Hepatocyte (in vitro differentiated cells): ENCODE measurements around the gene MID1. TPM values are rescaled to one million over a fixed set of nuclear protein-coding genes. Genes with fewer than 3 reads are reported as not detected.
A peak's percentile ranks its signal among the peaks of the same experiment; 100 is the strongest.
"Not testable (repeated sequence)": the region's sequence is repeated elsewhere in the genome, so short reads cannot be mapped to it uniquely, and the experiment has no call there.

Experiments used
- DNase-seq: peaks from one replicate; pipeline ENCODE4 v3.0.0-alpha.2; 2016; ENCODE audit warnings: low spot score
- H2AFZ ChIP-seq: fragments of 200-600 bp; sonication (generic); 2 replicates; pipeline ENCODE4 v1.6.0; 2016; ENCODE audit warnings: antibody characterized with exemption, mild to moderate bottlenecking
- H3K27ac ChIP-seq: fragments of 200-600 bp; sonication (generic); 2 replicates; pipeline ENCODE4 v1.5.1; 2016; ENCODE audit warnings: mild to moderate bottlenecking
- H3K27me3 ChIP-seq: fragments of 200-600 bp; sonication (generic); 2 replicates; pipeline ENCODE4 v1.6.1; 2016
- H3K36me3 ChIP-seq: fragments of 200-600 bp; sonication (generic); replicated peaks from 2 replicates; pipeline ENCODE4 v1.5.1; 2016; ENCODE audit warnings: low read depth; ENCODE audit not compliant: insufficient read depth
- H3K4me1 ChIP-seq: fragments of 200-600 bp; sonication (generic); 2 replicates; pipeline ENCODE4 v1.5.1; 2016; ENCODE audit warnings: mild to moderate bottlenecking, moderate library complexity; ENCODE audit not compliant: insufficient read depth
- H3K4me2 ChIP-seq: fragments of 200-600 bp; sonication (generic); 2 replicates; pipeline ENCODE4 v1.6.0; 2016
- H3K4me3 ChIP-seq: fragments of 200-600 bp; sonication (generic); 2 replicates; pipeline ENCODE4 v1.5.1; 2016; ENCODE audit warnings: mild to moderate bottlenecking
- H3K79me2 ChIP-seq: fragments of 200-600 bp; sonication (generic); 2 replicates; pipeline ENCODE4 v1.6.0; 2017; ENCODE audit warnings: mild to moderate bottlenecking
- H3K9me2 ChIP-seq: fragments of 200-600 bp; sonication (generic); replicated peaks from 2 replicates; pipeline ENCODE4 v1.6.0; 2017; ENCODE audit warnings: mild to moderate bottlenecking; ENCODE audit not compliant: insufficient read depth
- H3K9me3 ChIP-seq: fragments of 200-600 bp; sonication (generic); 2 replicates; pipeline ENCODE4 v1.5.1; 2016; ENCODE audit warnings: low read depth, mild to moderate bottlenecking
- H4K20me1 ChIP-seq: fragments of 200-600 bp; sonication (generic); 2 replicates; pipeline ENCODE4 v1.6.0; 2016; ENCODE audit warnings: mild to moderate bottlenecking; ENCODE audit not compliant: insufficient read depth, poor library complexity, severe bottlenecking
- EZH2 ChIP-seq: fragments of 200-600 bp; sonication (generic); IDR thresholded peaks from 2 replicates; pipeline ENCODE4 v1.6.1; 2016; ENCODE audit warnings: antibody characterized with exemption, mild to moderate bottlenecking, borderline replicate concordance
- EZH2phosphoT487 ChIP-seq: fragments of 200-600 bp; sonication (generic); IDR thresholded peaks from one replicate; pipeline ENCODE4 v1.6.1; 2018; ENCODE audit warnings: antibody characterized with exemption, mild to moderate bottlenecking, low read depth, moderate library complexity; ENCODE audit not compliant: unreplicated experiment, severe bottlenecking
- WGBS: methylation state at CpG from one replicate; pipeline ENCODE4 v1.1.6; 2016; ENCODE audit warnings: low lambda C conversion rate; ENCODE audit errors: missing lambda C conversion rate; 5-methylcytosine and 5-hydroxymethylcytosine counted together
- polyA plus RNA-seq: library from polyadenylated mRNA; unstranded; fragments of >200 nt; fragmentation: Nextera tagmentation; extraction: Ambion mirVana; gene quantifications from 2 replicates; pipeline ENCODE4 v1.2.1, GENCODE V29; 2016
- total RNA-seq: library from RNA; depleted of rRNA; stranded (reverse); fragments of >200 nt; gene quantifications from 2 replicates; pipeline ENCODE4 v1.2.3, GENCODE V29; 2014
- TF ChIP-seq, protein P1 (sequence below): fragments of 200-600 bp; sonication (generic); IDR thresholded peaks from 2 replicates; pipeline ENCODE4 v1.5.1; 2016; ENCODE audit warnings: antibody characterized with exemption, mild to moderate bottlenecking; ENCODE audit not compliant: poor library complexity

The MID1 gene
- total and polyA plus RNA-seq, 2 experiments from 2014 or later, result 21.1 to 21.3 TPM

DNA sequence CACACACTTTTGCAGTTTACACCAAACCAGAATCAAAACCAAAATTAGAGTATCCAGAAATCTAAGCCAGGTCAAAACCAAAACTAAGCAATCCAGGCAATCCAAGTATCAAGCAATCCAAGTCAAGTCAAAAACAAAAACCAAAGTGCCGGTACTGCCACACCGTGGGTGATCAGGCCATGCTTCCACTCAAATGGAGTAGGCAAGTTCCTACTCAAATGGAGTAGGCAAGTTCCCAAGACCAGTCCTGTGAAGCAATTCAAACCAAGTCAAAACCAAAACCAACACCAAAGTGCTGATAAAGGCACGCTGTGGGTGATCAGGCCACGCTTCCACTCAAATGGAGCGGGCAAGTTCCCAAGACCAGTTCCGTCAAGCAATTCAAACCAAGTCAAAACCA, 31.3 kb downstream of the MID1 start:
- Histone ChIP-seq H3K9me2 (no peaks in the 10 kb centered on the region), H3K27me3 (no peaks in the 10 kb centered on the region), H3K4me1 (no peaks in the 10 kb centered on the region), H2AFZ (no peak overlapping the region), H3K9me3 (no peaks in the 10 kb centered on the region), H3K4me2 (peak overlapping the region; percentile 65), H3K79me2 (peaks cover 37% of the 10 kb centered on the region), H3K4me3 (no peak overlapping the region), H3K36me3 (no peaks in the 10 kb centered on the region), H3K27ac (peak overlapping the region; percentile 85), H4K20me1 (no peaks in the 10 kb centered on the region)
- 77% methylated on average over 6 of the region's 6 CpGs for WGBS
- DNase-seq, result no peak
- TF ChIP-seq, protein P1, sequence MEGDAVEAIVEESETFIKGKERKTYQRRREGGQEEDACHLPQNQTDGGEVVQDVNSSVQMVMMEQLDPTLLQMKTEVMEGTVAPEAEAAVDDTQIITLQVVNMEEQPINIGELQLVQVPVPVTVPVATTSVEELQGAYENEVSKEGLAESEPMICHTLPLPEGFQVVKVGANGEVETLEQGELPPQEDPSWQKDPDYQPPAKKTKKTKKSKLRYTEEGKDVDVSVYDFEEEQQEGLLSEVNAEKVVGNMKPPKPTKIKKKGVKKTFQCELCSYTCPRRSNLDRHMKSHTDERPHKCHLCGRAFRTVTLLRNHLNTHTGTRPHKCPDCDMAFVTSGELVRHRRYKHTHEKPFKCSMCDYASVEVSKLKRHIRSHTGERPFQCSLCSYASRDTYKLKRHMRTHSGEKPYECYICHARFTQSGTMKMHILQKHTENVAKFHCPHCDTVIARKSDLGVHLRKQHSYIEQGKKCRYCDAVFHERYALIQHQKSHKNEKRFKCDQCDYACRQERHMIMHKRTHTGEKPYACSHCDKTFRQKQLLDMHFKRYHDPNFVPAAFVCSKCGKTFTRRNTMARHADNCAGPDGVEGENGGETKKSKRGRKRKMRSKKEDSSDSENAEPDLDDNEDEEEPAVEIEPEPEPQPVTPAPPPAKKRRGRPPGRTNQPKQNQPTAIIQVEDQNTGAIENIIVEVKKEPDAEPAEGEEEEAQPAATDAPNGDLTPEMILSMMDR, result no peak
- TF ChIP-seq EZH2phosphoT487, result no peak
- TF ChIP-seq EZH2, result no peak

DNA sequence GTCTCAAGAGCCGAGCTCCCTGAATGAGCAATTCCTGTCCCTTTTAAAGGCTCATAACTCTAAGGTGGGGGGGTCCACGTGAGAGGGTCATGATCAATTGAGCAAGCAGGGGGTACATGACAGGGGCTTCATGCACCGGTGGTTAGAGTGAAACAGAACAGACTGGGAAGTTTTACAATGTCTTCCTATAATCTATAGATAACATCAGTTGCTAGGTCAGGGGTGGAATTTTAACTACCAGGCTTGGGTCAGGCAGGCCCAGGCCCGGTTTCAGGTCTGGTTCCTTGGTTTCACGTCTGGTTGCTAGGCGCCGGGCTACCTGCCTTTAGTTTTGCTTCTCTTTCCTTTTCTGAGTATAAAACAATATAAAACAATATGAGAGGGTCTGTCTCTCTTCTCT, 35.5 kb downstream of the MID1 start:
- H3K79me2 ChIP-seq, result peaks cover 48% of the 10 kb centered on the region
- not testable (repeated sequence) for H3K27ac ChIP-seq, H3K9me3 ChIP-seq, H4K20me1 ChIP-seq, DNase-seq, H3K27me3 ChIP-seq, H2AFZ ChIP-seq, H3K36me3 ChIP-seq, H3K9me2 ChIP-seq, H3K4me1 ChIP-seq, H3K4me3 ChIP-seq, H3K4me2 ChIP-seq
- 68% methylated on average over 7 of the region's 7 CpGs for WGBS

DNA sequence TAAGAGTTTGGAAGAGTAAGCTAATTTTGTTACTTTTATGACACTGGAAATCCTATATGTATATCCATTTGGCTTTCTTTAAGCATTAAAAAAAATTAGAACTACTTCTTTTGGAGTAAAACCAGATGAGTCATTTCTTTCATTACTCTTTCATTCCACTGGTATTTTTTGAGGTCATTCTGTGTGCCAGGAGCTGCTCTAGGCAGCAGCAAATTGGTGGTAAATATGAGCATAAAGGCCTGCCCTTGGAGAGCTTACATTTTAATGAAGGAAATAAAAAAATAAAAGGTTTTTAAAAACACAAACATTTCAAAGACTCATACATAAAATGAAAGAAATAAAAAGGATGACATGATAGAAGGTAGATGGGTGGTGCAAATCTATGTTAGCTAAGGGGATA, 37.4 kb downstream of the MID1 start:
- TF ChIP-seq, protein P1, result no peak
- TF ChIP-seq EZH2phosphoT487 (no peak), EZH2 (no peak)
- peaks cover 39% of the 10 kb centered on the region for H3K79me2 ChIP-seq
- no peak for DNase-seq
- no peaks in the 10 kb centered on the region for H3K9me2 ChIP-seq
- no peaks in the 10 kb centered on the region for H3K27me3 ChIP-seq
- no peak overlapping the region for H2AFZ ChIP-seq
- no peak overlapping the region for H3K27ac ChIP-seq
- H3K36me3 ChIP-seq, result no peaks in the 10 kb centered on the region
- no peak overlapping the region for H3K4me2 ChIP-seq
- H3K4me1 ChIP-seq, result peaks cover 8% of the 10 kb centered on the region
- no peak overlapping the region for H3K4me3 ChIP-seq
- H4K20me1 ChIP-seq, result no peaks in the 10 kb centered on the region
- H3K9me3 ChIP-seq, result peaks cover 5% of the 10 kb centered on the region

- H3K4me3 ChIP-seq, result no peak overlapping the region
- no peak for DNase-seq
- no peaks in the 10 kb centered on the region for H3K9me2 ChIP-seq
- no peaks in the 10 kb centered on the region for H4K20me1 ChIP-seq
- H2AFZ ChIP-seq, result no peak overlapping the region
- H3K9me3 ChIP-seq, result peaks cover 5% of the 10 kb centered on the region
- 71% methylated on average over 3 of the region's 3 CpGs for WGBS
- TF ChIP-seq EZH2phosphoT487 (no peak), EZH2 (no peak)
- TF ChIP-seq, protein P1, result no peak
- H3K4me2 ChIP-seq, result no peak overlapping the region
- H3K27me3 ChIP-seq, result no peaks in the 10 kb centered on the region
- no peaks in the 10 kb centered on the region for H3K36me3 ChIP-seq
- peaks cover 36% of the 10 kb centered on the region for H3K79me2 ChIP-seq
- H3K4me1 ChIP-seq, result peaks cover 14% of the 10 kb centered on the region
- H3K27ac ChIP-seq, result peak overlapping the region; percentile 26
Measured at GRCh38 chrX:10582215-10582733, 38.1 kb downstream of the MID1 start.
